ENCODE data around the gene DNER.

DNA sequence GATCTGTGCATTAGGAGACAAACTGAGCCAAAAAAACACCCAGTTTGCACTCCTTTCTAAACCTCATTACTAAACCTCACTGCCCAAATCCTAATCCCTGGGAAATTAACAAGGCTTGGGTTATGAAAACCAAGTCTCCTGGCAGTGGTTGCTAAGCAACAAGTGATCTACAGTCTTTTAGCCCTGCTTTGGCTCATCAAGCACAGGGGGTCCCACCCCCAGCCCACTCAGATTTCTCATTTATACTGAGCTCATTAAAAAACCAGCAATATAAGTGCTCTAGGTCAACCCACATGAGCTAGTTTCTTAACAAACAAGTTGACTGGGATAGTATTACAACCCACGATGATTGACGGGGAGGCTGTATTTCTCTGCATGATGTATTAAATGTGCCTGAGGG, 18.4 kb downstream of the DNER start:
- TF ChIP-seq, protein P1, sequence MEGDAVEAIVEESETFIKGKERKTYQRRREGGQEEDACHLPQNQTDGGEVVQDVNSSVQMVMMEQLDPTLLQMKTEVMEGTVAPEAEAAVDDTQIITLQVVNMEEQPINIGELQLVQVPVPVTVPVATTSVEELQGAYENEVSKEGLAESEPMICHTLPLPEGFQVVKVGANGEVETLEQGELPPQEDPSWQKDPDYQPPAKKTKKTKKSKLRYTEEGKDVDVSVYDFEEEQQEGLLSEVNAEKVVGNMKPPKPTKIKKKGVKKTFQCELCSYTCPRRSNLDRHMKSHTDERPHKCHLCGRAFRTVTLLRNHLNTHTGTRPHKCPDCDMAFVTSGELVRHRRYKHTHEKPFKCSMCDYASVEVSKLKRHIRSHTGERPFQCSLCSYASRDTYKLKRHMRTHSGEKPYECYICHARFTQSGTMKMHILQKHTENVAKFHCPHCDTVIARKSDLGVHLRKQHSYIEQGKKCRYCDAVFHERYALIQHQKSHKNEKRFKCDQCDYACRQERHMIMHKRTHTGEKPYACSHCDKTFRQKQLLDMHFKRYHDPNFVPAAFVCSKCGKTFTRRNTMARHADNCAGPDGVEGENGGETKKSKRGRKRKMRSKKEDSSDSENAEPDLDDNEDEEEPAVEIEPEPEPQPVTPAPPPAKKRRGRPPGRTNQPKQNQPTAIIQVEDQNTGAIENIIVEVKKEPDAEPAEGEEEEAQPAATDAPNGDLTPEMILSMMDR (IDR thresholded peaks at IDR 0.05; ENCODE audit: low read depth, low read length) = no peak
- TF ChIP-seq POLR2A (IDR thresholded peaks at IDR 0.05; ENCODE audit: extremely low read depth, insufficient read length) = no peak
- TF ChIP-seq, protein P2, sequence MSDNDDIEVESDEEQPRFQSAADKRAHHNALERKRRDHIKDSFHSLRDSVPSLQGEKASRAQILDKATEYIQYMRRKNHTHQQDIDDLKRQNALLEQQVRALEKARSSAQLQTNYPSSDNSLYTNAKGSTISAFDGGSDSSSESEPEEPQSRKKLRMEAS (IDR thresholded peaks at IDR 0.05; ENCODE audit: low read depth, low read length) = no peak
- TF ChIP-seq MYC (IDR thresholded peaks at IDR 0.05; ENCODE audit: low read depth, low read length) = no peak

Data from NB4 (cell line).